SK-N-SH treated with all-trans-retinoic acid at 6 μM for 48 hours (cell line): Measurements from ENCODE around the gene LCTL.

Experiments used
- ATAC-seq: fragments of 200-7000 bp; cut with Tn5 transposase; 3 replicates; pipeline ENCODE4 v1.9.1; 2020; ENCODE audit warnings: mild to moderate bottlenecking, moderate library complexity
- ARNTL ChIP-seq: fragments of 450-650 bp; formaldehyde crosslinking; IDR thresholded peaks from 2 replicates; pipeline ENCODE4 v1.5.0; 2020; ENCODE audit warnings: low read depth, mild to moderate bottlenecking, moderate library complexity, borderline replicate concordance
- BACH2 ChIP-seq: fragments of 250-450 bp; sonication (Bioruptor Pico); IDR thresholded peaks from 2 replicates; pipeline ENCODE4 v1.9.0; 2021; ENCODE audit warnings: mild to moderate bottlenecking, borderline replicate concordance
- CSDC2 ChIP-seq: fragments of 250-450 bp; sonication (Bioruptor Pico); IDR thresholded peaks from 2 replicates; pipeline ENCODE4 v1.5.0; 2020; ENCODE audit warnings: mild to moderate bottlenecking, moderate library complexity
- ESRRG ChIP-seq: fragments of 250-450 bp; sonication (Bioruptor Pico); IDR thresholded peaks from 2 replicates; pipeline ENCODE4 v1.6.1; 2021; ENCODE audit warnings: mild to moderate bottlenecking
- ISL1 ChIP-seq: fragments of 250-450 bp; sonication (Bioruptor Pico); IDR thresholded peaks from 2 replicates; pipeline ENCODE4 v2.1.2; 2022; ENCODE audit warnings: mild to moderate bottlenecking, moderate library complexity
- OSR1 ChIP-seq: fragments of 250-450 bp; sonication (Bioruptor Pico); IDR thresholded peaks from 2 replicates; pipeline ENCODE4 v1.8.0; 2022; ENCODE audit warnings: moderate library complexity, mild to moderate bottlenecking, inconsistent platforms
- PPARA ChIP-seq: fragments of 250-450 bp; sonication (Bioruptor Pico); IDR thresholded peaks from 2 replicates; pipeline ENCODE4 v1.5.0; 2020; ENCODE audit warnings: mild to moderate bottlenecking, borderline replicate concordance
- RARB ChIP-seq: fragments of 250-450 bp; sonication (Bioruptor Pico); IDR thresholded peaks from 2 replicates; pipeline ENCODE4 v1.8.0; 2021; ENCODE audit warnings: mild to moderate bottlenecking, moderate library complexity
- TOX ChIP-seq: fragments of 250-450 bp; sonication (Bioruptor Pico); IDR thresholded peaks from 2 replicates; pipeline ENCODE4 v1.8.0; 2021; ENCODE audit warnings: mild to moderate bottlenecking, moderate library complexity, borderline replicate concordance
- ZC3H10 ChIP-seq: fragments of 250-450 bp; sonication (Bioruptor Pico); IDR thresholded peaks from 2 replicates; pipeline ENCODE4 v1.5.1; 2021; ENCODE audit warnings: mild to moderate bottlenecking, moderate library complexity
- ZFP3 ChIP-seq: fragments of 250-450 bp; sonication (Bioruptor Pico); IDR thresholded peaks from 2 replicates; pipeline ENCODE4 v1.5.0; 2020; ENCODE audit warnings: mild to moderate bottlenecking, moderate library complexity
- ZFP30 ChIP-seq: fragments of 450-650 bp; formaldehyde crosslinking; IDR thresholded peaks from 2 replicates; pipeline ENCODE4 v1.5.0; 2022; ENCODE audit warnings: mild to moderate bottlenecking, moderate library complexity
- ZNF70 ChIP-seq: fragments of 450-650 bp; formaldehyde crosslinking; IDR thresholded peaks from 2 replicates; pipeline ENCODE4 v1.5.0; 2020; ENCODE audit warnings: mild to moderate bottlenecking, moderate library complexity
- ZNF8 ChIP-seq: fragments of 450-650 bp; formaldehyde crosslinking; IDR thresholded peaks from 2 replicates; pipeline ENCODE4 v1.5.0; 2020; ENCODE audit warnings: mild to moderate bottlenecking, moderate library complexity
- TF ChIP-seq, protein P1 (sequence below): fragments of 250-450 bp; sonication (Bioruptor Pico); IDR thresholded peaks from 2 replicates; pipeline ENCODE4 v1.8.0; 2020; ENCODE audit warnings: mild to moderate bottlenecking, moderate library complexity, borderline replicate concordance
- TF ChIP-seq, protein P2 (sequence below): fragments of 250-450 bp; sonication (Bioruptor Pico); IDR thresholded peaks from 2 replicates; pipeline ENCODE4 v1.5.1; 2021; ENCODE audit warnings: mild to moderate bottlenecking, moderate library complexity
- TF ChIP-seq, protein P3 (sequence below): fragments of 250-450 bp; sonication (Bioruptor Pico); IDR thresholded peaks from 2 replicates; pipeline ENCODE4 v1.8.0; 2021; ENCODE audit warnings: low read depth, mild to moderate bottlenecking, moderate library complexity, borderline replicate concordance
- TF ChIP-seq, protein P4 (sequence below): fragments of 250-450 bp; sonication (Bioruptor Pico); IDR thresholded peaks from 2 replicates; pipeline ENCODE4 v1.5.1; 2020; ENCODE audit warnings: low read depth, mild to moderate bottlenecking, moderate library complexity
- TF ChIP-seq, protein P5 (sequence below): fragments of 250-450 bp; sonication (Bioruptor Pico); IDR thresholded peaks from 2 replicates; pipeline ENCODE4 v1.5.0; 2020; ENCODE audit warnings: mild to moderate bottlenecking, moderate library complexity

Gene LCTL

DNA sequence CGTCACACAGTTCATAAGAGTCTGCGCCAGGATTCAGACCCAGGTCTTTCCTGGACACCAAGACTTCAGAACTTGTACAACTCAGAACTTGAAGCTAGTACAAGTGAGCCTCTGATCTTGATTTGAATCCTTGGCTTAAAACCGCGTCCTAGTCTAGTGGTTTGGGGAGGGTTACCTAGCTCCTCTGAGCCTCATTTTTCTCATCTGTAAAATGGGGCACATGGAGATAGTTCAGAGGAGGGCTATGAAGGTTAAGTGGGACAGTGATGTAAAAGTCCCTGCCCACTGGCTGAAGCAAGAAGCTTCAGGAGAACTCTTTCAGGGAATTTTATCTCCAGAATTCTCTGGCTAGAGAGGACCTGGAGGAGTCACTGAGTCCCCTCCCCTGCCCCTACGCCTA lies 48.7 kb upstream of the LCTL start:
- ATAC-seq, result no peak
- TF ChIP-seq BACH2 (CRISPR knock-in tag), result no peak

DNA sequence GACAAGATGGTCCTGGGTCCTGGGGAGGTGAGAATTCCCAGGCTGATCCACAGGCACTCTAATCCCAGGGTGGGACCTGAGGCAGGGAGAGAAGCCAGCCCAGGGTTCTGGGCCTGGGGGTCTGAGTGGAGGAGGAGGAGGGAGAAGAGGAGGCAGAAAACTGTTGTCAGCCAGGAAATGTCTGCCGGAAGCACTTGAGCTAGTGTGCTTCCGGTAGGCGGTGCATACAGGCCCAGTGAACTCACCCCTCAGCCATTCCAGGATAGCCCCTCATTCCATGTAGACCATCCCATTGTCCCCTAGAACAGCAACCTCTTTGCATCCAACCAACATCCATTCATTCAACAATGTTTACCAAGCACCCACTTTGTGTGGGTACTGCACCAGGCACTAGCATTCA lies 47.9 kb upstream of the LCTL start:
- TF ChIP-seq OSR1 (CRISPR knock-in tag), result no peak
- TF ChIP-seq ZNF70 (CRISPR knock-in tag), result no peak
- TF ChIP-seq BACH2 (CRISPR knock-in tag), result no peak
- TF ChIP-seq ISL1 (CRISPR knock-in tag), result no peak
- no peak for TF ChIP-seq RARB (CRISPR knock-in tag)
- no peak for TF ChIP-seq ZFP3 (CRISPR knock-in tag)
- TF ChIP-seq, protein P1, sequence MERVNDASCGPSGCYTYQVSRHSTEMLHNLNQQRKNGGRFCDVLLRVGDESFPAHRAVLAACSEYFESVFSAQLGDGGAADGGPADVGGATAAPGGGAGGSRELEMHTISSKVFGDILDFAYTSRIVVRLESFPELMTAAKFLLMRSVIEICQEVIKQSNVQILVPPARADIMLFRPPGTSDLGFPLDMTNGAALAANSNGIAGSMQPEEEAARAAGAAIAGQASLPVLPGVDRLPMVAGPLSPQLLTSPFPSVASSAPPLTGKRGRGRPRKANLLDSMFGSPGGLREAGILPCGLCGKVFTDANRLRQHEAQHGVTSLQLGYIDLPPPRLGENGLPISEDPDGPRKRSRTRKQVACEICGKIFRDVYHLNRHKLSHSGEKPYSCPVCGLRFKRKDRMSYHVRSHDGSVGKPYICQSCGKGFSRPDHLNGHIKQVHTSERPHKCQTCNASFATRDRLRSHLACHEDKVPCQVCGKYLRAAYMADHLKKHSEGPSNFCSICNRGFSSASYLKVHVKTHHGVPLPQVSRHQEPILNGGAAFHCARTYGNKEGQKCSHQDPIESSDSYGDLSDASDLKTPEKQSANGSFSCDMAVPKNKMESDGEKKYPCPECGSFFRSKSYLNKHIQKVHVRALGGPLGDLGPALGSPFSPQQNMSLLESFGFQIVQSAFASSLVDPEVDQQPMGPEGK, result no peak
- TF ChIP-seq PPARA (CRISPR knock-in tag), result no peak
- no peak for TF ChIP-seq ESRRG
- TF ChIP-seq, protein P2, sequence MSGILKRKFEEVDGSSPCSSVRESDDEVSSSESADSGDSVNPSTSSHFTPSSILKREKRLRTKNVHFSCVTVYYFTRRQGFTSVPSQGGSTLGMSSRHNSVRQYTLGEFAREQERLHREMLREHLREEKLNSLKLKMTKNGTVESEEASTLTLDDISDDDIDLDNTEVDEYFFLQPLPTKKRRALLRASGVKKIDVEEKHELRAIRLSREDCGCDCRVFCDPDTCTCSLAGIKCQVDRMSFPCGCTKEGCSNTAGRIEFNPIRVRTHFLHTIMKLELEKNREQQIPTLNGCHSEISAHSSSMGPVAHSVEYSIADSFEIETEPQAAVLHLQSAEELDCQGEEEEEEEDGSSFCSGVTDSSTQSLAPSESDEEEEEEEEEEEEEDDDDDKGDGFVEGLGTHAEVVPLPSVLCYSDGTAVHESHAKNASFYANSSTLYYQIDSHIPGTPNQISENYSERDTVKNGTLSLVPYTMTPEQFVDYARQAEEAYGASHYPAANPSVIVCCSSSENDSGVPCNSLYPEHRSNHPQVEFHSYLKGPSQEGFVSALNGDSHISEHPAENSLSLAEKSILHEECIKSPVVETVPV, result no peak
- no peak for TF ChIP-seq TOX (CRISPR knock-in tag)
- no peak for TF ChIP-seq ZC3H10
- no peak for TF ChIP-seq ZNF8 (CRISPR knock-in tag)
- TF ChIP-seq, protein P3, sequence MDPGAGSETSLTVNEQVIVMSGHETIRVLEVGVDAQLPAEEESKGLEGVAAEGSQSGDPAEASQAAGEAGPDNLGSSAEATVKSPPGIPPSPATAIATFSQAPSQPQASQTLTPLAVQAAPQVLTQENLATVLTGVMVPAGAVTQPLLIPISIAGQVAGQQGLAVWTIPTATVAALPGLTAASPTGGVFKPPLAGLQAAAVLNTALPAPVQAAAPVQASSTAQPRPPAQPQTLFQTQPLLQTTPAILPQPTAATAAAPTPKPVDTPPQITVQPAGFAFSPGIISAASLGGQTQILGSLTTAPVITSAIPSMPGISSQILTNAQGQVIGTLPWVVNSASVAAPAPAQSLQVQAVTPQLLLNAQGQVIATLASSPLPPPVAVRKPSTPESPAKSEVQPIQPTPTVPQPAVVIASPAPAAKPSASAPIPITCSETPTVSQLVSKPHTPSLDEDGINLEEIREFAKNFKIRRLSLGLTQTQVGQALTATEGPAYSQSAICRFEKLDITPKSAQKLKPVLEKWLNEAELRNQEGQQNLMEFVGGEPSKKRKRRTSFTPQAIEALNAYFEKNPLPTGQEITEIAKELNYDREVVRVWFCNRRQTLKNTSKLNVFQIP (CRISPR knock-in tag), result no peak
- no peak for TF ChIP-seq ZFP30 (CRISPR knock-in tag)
- TF ChIP-seq, protein P4, sequence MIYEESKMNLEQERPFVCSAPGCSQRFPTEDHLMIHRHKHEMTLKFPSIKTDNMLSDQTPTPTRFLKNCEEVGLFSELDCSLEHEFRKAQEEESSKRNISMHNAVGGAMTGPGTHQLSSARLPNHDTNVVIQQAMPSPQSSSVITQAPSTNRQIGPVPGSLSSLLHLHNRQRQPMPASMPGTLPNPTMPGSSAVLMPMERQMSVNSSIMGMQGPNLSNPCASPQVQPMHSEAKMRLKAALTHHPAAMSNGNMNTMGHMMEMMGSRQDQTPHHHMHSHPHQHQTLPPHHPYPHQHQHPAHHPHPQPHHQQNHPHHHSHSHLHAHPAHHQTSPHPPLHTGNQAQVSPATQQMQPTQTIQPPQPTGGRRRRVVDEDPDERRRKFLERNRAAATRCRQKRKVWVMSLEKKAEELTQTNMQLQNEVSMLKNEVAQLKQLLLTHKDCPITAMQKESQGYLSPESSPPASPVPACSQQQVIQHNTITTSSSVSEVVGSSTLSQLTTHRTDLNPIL (CRISPR knock-in tag), result no peak
- TF ChIP-seq ARNTL (CRISPR knock-in tag), result no peak
- TF ChIP-seq, protein P5, sequence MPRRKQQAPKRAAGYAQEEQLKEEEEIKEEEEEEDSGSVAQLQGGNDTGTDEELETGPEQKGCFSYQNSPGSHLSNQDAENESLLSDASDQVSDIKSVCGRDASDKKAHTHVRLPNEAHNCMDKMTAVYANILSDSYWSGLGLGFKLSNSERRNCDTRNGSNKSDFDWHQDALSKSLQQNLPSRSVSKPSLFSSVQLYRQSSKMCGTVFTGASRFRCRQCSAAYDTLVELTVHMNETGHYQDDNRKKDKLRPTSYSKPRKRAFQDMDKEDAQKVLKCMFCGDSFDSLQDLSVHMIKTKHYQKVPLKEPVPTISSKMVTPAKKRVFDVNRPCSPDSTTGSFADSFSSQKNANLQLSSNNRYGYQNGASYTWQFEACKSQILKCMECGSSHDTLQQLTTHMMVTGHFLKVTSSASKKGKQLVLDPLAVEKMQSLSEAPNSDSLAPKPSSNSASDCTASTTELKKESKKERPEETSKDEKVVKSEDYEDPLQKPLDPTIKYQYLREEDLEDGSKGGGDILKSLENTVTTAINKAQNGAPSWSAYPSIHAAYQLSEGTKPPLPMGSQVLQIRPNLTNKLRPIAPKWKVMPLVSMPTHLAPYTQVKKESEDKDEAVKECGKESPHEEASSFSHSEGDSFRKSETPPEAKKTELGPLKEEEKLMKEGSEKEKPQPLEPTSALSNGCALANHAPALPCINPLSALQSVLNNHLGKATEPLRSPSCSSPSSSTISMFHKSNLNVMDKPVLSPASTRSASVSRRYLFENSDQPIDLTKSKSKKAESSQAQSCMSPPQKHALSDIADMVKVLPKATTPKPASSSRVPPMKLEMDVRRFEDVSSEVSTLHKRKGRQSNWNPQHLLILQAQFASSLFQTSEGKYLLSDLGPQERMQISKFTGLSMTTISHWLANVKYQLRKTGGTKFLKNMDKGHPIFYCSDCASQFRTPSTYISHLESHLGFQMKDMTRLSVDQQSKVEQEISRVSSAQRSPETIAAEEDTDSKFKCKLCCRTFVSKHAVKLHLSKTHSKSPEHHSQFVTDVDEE, result no peak
- no peak for TF ChIP-seq CSDC2 (CRISPR knock-in tag)
- no peak for ATAC-seq

DNA sequence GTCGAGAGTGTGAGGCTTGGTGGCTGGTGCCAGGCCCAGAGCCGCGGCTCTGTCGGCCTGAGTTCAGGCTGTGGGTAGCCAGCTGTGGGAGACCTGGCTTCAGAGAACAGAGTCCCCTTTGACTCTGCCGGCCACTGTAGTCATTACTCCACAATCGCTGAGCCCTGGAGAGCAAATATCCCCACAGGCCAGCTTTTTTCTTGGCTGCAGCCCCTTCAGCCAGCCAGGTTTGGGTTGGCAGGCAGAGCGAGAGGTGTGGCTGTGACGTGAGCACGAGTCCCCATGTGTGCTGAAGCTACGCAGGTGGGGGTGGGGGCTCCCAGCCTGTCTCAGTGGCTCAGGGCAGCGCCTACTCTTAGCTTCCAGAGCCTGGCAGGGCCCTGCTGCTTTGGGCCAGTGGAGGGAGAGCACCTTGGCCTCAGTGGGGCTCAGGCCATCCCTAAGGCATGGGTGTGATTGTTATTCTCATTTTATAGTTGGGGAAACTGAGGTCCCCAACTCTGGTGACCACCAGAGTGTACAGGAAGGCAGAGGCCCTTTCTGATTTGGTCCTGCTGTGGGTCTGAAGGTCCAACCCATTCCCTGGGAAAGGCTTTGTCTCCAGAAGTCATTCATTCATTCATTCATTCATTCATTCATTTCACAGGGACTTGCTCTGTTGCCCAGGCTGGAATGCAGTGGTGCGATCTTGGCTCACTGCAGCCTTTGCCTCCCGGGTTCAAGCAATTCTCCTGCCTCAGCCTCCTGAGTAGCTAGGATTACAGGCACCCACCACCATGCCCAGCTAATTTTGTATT lies 45.7 kb upstream of the LCTL start:
- TF ChIP-seq ISL1 (CRISPR knock-in tag) (no peak), ZNF70 (CRISPR knock-in tag) (no peak), ESRRG (no peak), PPARA (CRISPR knock-in tag) (no peak), RARB (CRISPR knock-in tag) (no peak)
- TF ChIP-seq, protein P2, result no peak
- TF ChIP-seq, protein P3 (CRISPR knock-in tag), result no peak
- ATAC-seq, result no peak
